ENCODE measurements around the gene SRRM2.

Gene SRRM2

DNA sequence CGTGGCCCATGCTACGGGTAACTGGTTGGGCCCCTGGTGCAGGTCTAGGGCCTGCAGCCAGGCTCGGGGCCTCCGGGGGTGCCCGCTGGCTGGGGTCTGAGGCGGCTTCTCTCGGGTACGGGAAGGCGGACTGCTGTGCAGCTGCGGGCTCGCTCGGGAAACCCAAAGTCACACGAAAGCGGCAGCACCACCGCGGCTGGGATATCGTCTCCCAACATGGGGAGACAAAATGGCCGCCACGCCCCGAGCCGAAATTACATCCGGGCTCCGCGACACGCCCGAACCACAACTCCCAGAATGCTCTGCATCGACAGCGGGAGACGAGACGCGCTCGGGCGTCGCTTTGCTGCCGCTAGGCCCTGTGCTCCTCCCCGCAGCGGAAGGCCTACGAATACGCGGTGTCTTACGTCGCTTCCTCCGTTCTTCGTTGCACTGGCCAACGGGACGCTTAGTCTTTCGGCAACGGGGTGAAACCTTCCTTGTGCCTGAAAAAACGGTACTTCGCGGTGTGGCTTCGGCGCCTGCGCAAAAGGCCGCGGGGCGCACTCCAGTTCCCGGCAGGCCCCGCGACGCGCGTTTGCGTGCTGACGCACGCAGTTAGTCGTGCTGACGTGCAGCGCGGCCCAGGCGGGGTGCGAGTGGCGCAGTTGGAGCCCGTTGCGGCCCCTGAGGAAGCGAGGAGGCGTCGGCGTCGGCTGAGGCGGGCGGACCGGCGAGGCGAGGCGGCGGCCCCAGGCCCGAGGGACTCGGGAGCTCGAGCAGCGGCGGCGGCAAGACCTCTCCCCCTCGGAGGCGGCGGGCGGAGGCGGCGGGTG is at the start of gene SRRM2:
Gene SRRM2 (plus strand): TSS at position 604 of the 815 bp plus-strand sequence. CDS start 3,727 bp downstream, outside the sequence.
- peak; percentile 84 for DNase-seq

DNA sequence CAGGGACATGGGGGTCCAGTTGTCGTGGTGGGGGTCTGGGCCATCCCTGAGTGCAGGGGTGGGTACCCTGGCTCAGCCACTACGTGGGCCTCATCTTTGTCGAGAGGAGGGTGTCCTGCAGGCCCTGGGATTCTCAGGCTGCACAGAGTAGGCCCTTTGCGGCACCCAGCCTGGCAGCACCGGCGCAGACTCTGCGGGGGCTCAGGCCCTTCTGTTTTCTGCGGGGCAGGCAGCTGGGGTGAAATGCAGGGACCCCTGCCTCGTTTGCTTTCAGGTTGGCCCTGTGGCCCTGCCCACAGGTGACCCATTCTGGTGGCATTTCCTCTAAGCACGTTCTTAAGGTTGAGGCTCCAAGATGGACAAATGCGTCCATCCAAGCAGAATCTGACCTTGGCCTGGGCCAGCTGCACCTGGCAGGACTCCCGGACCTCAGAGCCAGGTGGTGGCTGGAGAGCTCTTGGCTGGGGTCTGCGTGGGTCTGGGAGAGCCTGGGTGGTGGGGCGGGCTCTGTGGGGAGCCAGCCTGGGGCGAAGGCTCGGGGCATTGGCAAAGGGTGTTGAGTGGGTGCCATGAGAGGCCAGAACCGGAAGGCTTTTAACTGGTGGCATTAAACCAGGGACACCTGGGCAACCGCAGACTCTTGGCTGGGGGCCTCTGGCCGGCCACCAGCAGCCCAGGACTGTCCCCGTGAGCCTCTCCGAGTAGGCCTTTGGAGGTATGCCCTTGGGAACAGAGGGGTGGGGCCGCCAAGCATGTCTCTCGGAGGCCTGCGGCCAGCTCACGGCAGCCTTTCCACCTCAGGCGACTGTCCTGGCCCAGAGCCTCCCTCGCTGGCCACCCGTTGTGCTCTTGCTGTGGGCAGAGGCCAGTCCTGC is 49.3 kb upstream of the SRRM2 start:
- no peak for DNase-seq

GRCh38 chr16:2704166-2704982 is 48.1 kb upstream of the SRRM2 start:
- no peak for DNase-seq

GRCh38 chr16:2704983-2705275 is 47.5 kb upstream of the SRRM2 start:
- DNase-seq, result no peak

DNA sequence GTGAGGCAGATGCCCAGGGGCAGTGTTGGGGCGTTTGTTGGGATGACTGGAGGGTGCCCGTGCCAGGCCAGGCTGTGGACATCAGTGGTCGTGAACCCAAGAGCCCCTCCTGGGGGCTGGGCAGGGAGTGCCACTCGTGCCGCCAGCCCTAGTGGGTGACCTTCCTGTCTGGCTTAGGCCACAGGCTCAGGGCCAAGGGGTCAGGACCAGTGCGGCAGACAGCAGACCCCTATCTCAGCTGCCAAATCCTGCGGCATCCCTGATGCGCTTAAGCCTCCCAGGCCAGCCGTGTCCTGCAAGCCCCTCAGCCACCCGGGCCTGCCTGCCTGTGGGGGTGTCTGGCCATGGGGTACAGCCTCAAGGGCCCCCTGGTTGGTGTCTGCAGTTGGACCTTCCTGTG is 47.1 kb upstream of the SRRM2 start:
- no peak for DNase-seq

- no peak for DNase-seq
Observed at GRCh38 chr16:2706085-2706484, 46.4 kb upstream of the SRRM2 start.

DNA sequence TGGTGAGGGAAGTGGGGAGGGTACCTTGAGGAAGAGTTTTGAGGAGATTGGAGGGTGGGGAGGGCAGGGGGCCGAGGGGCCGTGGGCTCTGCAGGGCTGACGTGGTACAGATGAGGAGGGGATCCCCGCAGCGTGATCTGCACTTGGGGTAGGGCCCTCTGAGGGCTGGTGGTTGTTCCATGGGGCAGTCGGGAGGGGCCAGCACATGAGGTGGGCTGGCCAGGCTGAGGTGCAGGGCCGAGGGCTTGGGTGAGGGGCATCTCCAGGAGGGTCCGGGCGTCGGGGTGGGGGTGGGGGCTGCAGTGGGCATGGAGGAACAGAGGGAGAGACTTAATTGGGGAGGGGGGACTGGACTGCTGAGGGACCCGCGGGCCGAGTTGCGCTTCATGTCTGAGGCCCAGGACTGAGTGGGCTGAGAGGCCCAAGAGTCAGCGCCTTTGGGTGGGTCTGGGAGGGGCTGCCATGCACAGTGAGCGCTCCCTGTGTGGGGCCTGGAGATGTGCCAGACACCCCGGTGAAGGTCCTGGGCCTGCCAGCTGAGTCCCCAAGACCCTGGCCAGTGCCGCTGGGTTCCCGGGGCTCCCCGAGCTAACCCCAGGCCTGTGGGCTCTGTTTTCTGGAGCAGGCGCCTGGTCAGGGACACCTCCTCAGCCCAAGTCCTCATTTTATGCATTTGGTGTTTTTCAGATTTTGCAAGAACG is 45.7 kb upstream of the SRRM2 start:
- DNase-seq, result no peak

- no peak for DNase-seq
Observed at GRCh38 chr16:2707368-2708289, 44.8 kb upstream of the SRRM2 start.

- no peak for DNase-seq
Observed at GRCh38 chr16:2708290-2708639, 44.2 kb upstream of the SRRM2 start.

- no peak for DNase-seq
Observed at GRCh38 chr16:2708955-2709587, 43.4 kb upstream of the SRRM2 start.

DNA sequence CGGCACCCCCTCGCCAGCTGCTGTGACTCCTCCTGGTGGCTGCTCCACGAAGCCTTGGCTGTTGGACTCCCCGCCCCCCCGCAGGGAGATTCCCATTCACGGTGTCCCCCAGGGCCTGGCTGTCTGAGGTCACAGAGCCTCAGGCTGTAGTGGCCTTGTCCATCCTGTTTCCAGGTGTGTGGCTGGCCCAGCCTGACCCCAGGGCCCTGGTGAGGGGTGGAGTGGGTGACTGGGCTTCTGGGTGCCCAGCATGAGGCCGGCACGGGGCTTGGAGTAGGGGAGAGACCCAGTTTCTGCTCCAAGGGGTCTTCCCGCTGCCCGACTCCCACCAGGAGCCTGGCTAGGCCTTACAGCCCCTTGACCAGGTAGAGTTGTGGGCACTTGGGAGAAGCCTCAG is 42.9 kb upstream of the SRRM2 start:
- DNase-seq, result no peak

- no peak for DNase-seq
Observed at GRCh38 chr16:2710021-2710710, 42.3 kb upstream of the SRRM2 start.

- no peak for DNase-seq
Observed at GRCh38 chr16:2710711-2711231, 41.7 kb upstream of the SRRM2 start.

DNA sequence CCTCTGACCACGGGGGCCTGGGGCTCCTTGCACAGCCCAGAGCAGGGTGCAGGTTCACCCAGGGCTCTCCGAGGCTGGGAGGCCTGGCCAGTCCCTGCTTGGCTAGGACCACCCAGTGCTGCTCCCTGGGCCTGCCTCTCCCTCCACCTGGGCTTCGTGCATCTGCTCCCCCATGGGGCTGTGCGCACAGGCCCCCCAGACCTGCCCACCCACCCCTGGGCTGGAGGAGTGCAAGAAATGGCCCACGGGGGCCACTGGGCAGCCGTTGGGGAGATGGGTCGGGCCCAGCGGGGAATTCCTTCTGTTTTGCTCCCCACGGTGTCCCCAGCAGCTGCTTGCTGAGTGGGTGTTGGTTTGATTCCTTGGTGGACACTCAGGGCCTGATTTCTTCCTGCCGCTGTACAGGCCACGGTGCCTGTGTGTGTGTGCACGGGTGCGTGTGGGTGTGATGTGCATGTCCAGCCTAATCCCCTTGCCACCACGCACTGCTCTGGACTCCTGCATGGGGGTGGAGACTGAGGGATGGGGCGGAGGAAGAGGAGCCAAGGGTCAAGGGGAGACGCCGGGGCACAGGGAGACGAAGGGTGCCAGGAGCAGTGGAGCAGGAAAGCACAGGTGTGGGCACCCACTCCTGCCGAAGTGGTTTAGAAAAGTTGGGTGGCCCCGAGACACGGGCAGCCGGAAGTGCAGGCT is 40.9 kb upstream of the SRRM2 start:
- no peak for DNase-seq

GRCh38 chr16:2712063-2712441 is 40.4 kb upstream of the SRRM2 start:
- no peak for DNase-seq

- no peak for DNase-seq
Observed at GRCh38 chr16:2712546-2712945, 39.9 kb upstream of the SRRM2 start.

DNA sequence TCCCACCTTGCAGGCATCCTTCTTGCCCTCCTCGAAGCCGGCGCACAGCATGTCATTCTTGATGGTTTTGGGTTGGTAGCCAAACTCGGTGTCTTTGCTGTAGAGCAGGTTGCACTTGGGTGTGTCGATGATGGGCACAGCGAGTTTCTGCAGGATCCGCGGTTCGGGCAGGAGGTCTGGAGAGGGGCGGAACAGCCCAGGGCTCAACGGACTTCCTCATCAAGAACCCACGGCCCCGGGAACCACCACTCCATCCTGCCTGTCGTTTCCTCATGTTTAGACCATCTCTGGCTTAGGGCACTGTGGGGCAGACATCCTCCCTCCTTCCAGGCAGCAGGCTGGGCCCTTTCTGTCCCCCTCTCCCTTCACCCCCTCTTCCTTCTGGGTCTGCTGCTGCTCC is 38.9 kb upstream of the SRRM2 start:
- no peak for DNase-seq

DNA sequence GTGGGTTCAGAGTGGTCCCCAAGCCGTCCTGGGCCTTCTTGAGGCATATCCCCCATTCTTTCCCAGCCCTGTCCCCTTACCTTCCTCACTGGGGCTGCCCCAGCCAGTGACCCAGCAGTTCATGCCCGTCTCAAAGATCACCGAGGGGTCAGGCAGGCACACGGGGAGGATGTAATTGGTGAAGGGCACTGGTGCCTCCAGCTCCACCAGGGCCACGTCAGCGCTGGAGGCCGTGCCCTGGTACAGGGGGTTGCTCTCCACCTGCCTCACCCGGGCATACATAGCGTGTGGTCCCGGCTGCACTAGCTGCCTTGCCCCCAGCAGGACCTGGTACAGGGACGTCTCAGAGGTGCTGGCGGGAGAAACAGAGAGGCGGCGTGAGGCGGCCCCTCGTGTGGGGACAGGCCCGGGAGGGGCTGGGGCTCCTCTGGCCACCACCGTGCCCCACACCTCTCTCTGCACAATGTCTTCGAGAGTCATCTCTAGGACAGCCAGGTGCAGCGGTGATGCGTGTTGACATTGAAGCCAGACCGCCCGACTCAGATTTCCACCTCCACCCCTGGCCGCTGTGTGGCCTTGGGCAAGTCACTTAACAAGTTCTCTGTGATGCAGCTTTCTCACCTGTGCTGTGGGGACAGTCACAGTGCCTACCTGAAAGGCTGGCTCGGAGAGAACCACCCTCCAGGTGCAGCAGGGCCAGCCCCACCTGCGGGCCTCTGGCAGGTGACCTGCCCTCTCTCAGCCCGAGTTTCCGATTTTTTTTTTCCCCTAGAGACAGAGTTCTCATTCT is 38.3 kb upstream of the SRRM2 start:
- DNase-seq, result peak; percentile 28

DNA sequence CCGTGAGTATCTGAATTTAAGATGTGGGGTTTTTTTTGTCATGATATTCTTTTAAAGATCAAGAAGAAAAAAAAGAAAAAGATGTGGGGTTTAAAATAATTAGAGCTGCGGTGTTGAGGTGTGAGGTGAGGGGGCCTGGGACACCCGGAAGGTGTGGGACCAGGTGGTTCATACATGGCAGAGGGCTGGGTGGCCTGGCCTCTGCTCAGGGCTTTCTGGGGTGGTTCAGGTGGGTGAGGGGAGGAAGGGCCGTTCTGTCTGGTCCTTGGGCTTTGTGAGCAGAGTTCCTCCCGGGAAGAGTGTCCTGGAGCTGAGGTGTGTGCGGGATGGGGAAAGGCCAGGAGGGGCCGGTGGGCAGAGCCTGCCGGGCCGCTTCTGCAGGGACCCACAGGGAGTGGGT is 37.4 kb upstream of the SRRM2 start:
- DNase-seq, result no peak

Measured in NCI-H510A treated with DMSO at 0.1 percent for 48 hours (cell line).